ENCODE results near the gene PAQR5. TPM values are rescaled to one million over a fixed set of nuclear protein-coding genes. Genes with fewer than 3 reads are reported as not detected.

The PAQR5 gene
- total RNA-seq, 1 experiment from 2014 or later, result 34.0 TPM

DNA sequence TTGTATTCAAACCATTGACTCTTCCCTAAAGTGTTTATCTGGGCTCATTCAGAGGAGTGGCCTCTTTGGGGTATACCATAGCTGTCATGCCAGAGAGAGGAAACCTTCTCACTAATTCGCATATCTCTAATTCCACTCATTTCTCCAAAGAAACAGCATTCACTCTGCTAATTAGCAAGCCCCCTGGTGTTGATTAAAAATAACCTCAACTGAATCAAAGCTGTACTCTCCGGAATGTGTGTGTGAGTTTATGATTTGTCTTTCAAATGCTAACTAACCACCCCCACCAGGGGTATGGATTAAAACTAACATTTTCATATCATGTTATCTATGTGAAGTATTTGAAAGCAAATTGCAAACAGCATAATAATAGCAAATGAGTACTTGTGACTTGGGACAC lies 45.5 kb downstream of the PAQR5 start:
- H3K27ac ChIP-seq (ENCODE audit: low read depth, low read length), result no peak overlapping the region
- TF ChIP-seq CTCF (IDR thresholded peaks at IDR 0.05 in 2 of 3, conservative IDR thresholded peaks at IDR 0.05 in 1 of 3; ENCODE audit: borderline replicate concordance in 1 of 3, insufficient read depth in 1 of 3, low read depth in 2 of 3, low read length in 2 of 3) (no peak; a peak in 1 of 6 replicates), JUND (IDR thresholded peaks at IDR 0.05) (no peak), REST (IDR thresholded peaks at IDR 0.05; ENCODE audit: low read depth) (no peak), CBX3 (IDR thresholded peaks at IDR 0.05; ENCODE audit: low read depth) (no peak), ZFX (IDR thresholded peaks at IDR 0.05) (no peak), EZH2 (IDR thresholded peaks at IDR 0.05) (no peak), SIN3A (IDR thresholded peaks at IDR 0.05; ENCODE audit: low read depth) (no peak), SP1 (IDR thresholded peaks at IDR 0.05; ENCODE audit: low read depth) (no peak), MAX (IDR thresholded peaks at IDR 0.05) (no peak), ELF1 (IDR thresholded peaks at IDR 0.05; ENCODE audit: borderline replicate concordance, low read depth) (no peak), FOSL1 (IDR thresholded peaks at IDR 0.05; ENCODE audit: low read depth) (no peak), POLR2A (IDR thresholded peaks at IDR 0.05; ENCODE audit: borderline replicate concordance, extremely low read depth, insufficient read depth, insufficient read length) (no peak)
- H3K4me3 ChIP-seq (replicated peaks in 1 of 2; ENCODE audit: low read depth in 1 of 2, low read length in 2 of 2), result no peak overlapping the region
- H4K20me1 ChIP-seq (ENCODE audit: insufficient read depth), result no peaks in the 10 kb centered on the region
- no peak for DNase-seq (ENCODE audit: low read depth, low spot score)
- CTCF ChIA-PET, result interaction anchor here (1.3 kb wide), 1 partner anchor 50 kb away, joined by 3 read pairs; no protein-coding TSS in a partner anchor
- H3K9ac ChIP-seq (ENCODE audit: low read length), result no peak overlapping the region
- H2AFZ ChIP-seq (ENCODE audit: low read depth, low read length, poor library complexity, severe bottlenecking), result no peak overlapping the region
- H3K4me2 ChIP-seq (ENCODE audit: low read length), result no peak overlapping the region
- H3K4me1 ChIP-seq (ENCODE audit: control insufficient read depth in 1 of 2, insufficient read depth in 2 of 2, low read length in 2 of 2), result peaks cover 12 to 34% of the 10 kb centered on the region in 2 experiments
- H3K27me3 ChIP-seq (ENCODE audit: insufficient read depth, low read length), result no peaks in the 10 kb centered on the region
- no peaks in the 10 kb centered on the region for H3K9me2 ChIP-seq (ENCODE audit: insufficient read depth)
- H3K9me3 ChIP-seq (ENCODE audit: control insufficient read depth in 1 of 2, insufficient read depth in 1 of 2, low read depth in 1 of 2, low read length in 2 of 2), result no peaks in the 10 kb centered on the region
- no peak for ATAC-seq
- BruUV-seq (replicated peaks), result no TSS peak
- RAD21 ChIA-PET (ENCODE audit: low non-redundant PET in 1 of 2, low total read pairs in 2 of 2, uncharacterized antibody in 2 of 2, unreplicated experiment in 2 of 2), result no interaction called here
- H3K36me3 ChIP-seq (ENCODE audit: control insufficient read depth in 1 of 2, insufficient read depth in 2 of 2, low read length in 2 of 2), result no peaks in the 10 kb centered on the region; a peak in 1 of 4 replicates
- H3K79me2 ChIP-seq (ENCODE audit: insufficient read depth, low read length), result no peaks in the 10 kb centered on the region
- intact Hi-C loops (cut with micrococcal nuclease), result no loop called here
- POLR2A ChIA-PET, result interaction anchor here (0.9 kb wide), 1 partner anchor 109 kb away, joined by 3 read pairs; the partner anchor contains the start of gene RPLP1

All from HCT116 (cell line).